Suppressor macrophage treated with lipopolysaccharide for 4 hours (primary cell): ENCODE results near the gene MAP6.
"Not testable (repeated sequence)": the region's sequence is repeated elsewhere in the genome, so short reads cannot be mapped to it uniquely, and the experiment has no call there.

Experiments
- DNase-seq: peaks from one replicate; pipeline ENCODE4 v3.0.0-alpha.2; 2020

MAP6 gene

GRCh38 chr11:75668451-75669297, at the start of gene MAP6:
Gene MAP6, minus strand, starts transcription at chr11:75669038. Its CDS starts 669 bp downstream, at chr11:75668369.
- no peak for DNase-seq

- DNase-seq: no peak
These were observed 49.0 kb upstream of the MAP6 start, which contains the start of gene MOGAT2 for GRCh38 chr11:75717608-75718418. Gene MOGAT2, plus strand, starts transcription at chr11:75717838. Its CDS starts 51 bp downstream, at chr11:75717889.

DNA sequence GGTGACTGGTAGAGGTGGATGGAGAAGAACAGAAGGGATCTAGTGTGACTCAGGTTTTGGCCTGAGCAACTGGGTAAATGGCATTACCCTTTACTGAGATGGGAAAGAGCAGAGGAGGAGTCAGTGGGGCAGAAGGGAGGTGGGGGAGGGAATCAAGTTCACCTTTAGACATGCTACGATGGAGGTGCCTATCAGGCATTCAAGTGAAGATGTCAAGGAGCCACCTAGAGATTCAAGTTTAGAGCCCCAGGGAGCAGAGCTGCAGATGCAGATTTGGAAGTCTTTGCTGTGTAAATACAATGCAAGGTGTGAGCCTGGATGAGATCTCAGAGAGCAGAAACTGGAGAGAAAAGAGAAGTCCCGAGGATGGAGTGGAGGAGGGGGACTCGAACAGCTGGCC, 47.8 kb upstream of the MAP6 start:
- no peak for DNase-seq

DNA sequence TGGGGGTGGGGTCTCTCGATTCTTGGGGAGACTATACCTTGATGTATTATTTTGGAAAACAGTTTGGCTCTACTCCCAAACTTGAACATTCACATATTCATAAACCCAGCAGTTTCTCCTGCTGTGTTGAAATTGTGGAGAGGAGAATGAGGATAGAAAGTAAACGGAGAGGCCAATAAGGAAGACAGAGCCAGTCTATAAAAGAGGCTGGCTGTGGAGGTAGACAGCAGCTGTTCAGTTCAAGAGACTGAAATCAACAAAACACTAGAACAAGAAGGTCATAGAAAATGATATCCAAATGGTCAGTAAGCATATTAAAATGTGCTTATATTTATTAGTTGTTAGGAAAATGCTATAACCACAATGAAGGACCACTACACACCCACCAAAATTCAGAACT, 46.9 kb upstream of the MAP6 start:
- DNase-seq: no peak

GRCh38 chr11:75714211-75714610, 45.4 kb upstream of the MAP6 start:
- DNase-seq: no peak

- peak; percentile 82 for DNase-seq
These were observed 37.5 kb upstream of the MAP6 start for GRCh38 chr11:75706260-75706729.

DNA sequence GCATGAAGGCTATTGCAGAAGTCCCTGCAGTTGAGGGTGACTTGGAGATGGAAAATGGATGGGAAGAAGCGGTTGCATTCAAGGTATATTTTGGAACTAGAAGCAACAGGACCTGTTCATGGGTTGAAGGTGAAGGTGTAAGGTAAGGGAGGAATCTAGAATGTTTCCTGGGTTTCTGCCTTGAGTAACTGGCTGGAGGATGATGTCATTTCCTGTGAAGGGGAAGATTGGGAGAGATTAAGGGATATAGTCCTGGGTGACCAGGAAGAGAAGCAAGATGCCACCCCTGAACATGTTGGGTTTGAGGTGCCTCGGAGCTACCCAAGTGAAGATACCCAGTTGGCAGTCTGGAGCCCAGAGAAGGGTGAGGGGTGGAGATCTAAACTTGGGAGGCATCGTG, 36.7 kb upstream of the MAP6 start:
- no peak for DNase-seq

DNA sequence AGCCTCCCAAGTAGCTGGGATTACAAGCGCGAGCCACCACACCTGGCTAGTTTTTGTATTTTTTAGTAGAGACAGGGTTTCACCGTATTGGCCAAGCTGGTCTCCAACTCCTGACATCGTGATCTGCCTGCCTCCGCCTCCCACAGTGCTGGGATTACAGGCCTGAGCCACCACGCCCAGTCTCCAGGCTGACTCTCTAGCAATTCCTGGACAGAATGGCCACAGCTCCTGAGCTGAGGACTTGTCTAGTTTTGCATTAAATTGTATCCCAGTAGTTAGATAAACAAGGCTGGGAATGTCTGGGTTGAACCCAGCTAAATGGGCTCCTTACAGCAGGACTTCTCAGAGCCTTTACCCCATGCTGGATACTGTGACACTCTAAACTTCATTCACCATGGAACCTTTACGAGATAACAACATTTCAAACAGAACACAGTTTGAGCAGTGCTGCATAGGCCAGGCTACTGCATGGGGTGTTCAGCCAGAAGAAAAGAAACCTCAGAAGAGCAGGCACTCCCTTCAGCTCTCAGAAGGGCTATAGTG, 34.9 kb upstream of the MAP6 start:
- DNase-seq: no peak

GRCh38 chr11:75700940-75701339, 32.1 kb upstream of the MAP6 start:
- no peak for DNase-seq

DNA sequence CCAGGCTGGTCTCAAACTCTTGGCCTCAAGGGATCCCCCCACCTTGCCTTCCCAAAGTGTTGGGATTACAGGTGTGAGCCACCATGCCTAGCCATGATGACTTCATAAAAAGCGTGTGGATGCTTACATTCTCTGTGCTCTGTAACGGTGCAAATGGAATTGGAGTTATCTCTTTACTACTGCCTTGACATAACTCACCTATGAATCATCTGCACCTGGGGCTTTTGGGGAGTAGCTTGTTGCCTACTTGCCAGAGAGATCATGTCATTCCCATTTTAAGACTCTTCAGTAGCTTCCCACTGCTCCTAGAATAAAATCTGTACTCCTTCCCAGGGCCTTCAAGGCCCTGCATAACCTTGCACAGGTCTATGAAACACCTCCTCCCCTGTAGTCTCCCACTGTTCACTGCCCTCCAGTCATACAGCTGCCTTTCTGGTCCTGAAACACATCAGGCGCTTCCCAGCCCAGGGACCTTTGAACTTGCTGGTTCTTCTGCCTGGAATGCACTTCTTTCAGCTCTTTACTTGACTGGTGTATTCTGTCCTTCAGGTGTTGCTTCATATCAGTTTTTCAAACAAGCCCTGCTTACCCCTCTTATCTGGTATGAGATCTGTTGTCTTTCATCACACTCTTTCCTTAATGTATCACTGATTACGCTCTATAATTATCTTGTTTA, 29.2 kb upstream of the MAP6 start:
- no peak for DNase-seq

- no peak for DNase-seq
These were observed 23.0 kb upstream of the MAP6 start for GRCh38 chr11:75691804-75692203.

- DNase-seq: peak; percentile 85
These were observed 21.2 kb upstream of the MAP6 start for GRCh38 chr11:75689863-75690609.

- DNase-seq: not testable (repeated sequence)
These were observed 15.0 kb upstream of the MAP6 start for GRCh38 chr11:75683856-75684255.

- DNase-seq: no peak
These were observed 10.7 kb upstream of the MAP6 start for GRCh38 chr11:75679566-75679965.

GRCh38 chr11:75678620-75679259, 9.9 kb upstream of the MAP6 start:
- DNase-seq: no peak

DNA sequence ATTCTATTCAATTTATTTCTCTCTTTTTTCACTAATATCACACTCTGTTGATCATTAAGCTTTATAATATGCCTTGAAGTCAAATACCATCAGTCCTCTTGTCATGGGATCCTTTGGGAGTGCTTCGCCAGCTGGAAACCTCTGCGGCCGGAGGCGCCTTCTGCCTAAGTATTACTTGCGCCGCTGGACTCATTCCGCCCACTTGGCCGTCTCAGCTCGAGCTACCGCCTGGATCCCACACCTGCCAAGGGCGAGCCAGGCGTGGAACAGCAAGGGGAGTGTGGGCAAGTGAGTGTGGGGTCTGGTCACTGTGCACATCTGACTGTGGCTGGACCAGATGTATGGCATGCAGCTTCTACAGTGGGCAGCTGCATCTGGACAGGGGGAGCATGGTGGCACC, 9.1 kb upstream of the MAP6 start:
- DNase-seq: no peak

DNA sequence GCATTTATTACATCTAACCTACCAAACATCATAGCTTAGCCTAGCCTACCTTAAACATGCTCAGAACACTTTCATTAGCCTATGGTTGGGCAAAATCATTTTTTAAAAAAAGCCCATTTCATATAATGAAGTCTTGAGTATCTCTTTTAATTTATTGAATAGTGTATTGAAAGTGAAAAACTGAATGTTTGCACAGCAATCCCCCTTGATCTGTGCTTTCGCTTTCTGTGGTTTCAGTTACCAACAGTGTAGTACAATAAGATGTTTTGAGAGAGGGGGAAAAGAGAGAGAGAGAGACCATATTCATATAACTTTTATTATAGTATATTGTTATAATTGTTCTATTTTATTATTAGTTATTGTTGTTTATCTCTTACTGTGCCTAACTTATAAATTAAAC, 8.4 kb upstream of the MAP6 start:
- no peak for DNase-seq

DNA sequence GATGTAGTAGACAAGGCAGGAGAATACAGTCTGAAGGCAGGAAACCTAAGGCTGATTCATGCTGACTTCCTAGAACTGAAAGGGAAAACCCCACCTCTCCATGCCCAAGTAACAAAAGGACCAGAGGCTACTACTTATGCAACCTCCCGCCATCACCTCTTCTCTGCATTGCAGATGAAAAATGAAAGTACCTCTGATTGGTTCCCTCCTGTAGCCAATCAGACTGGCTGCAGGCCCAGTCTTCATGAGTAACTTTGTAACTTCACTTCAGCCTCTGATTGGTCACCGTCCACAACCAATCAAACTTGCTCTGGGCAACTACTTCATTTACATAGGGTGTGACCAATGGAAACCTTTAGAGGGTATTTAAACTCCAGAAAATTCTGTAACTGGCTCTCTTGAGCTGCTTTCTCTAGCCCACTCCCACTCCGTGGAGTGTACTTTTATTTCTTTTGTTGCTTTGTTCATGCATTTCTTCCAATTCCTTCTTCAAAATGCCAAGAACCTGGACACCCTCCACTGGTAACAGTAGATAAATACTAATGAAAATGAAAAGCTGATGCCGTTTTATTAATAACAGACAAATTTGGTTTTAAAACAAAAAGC, 5.2 kb upstream of the MAP6 start:
- peak; percentile 83 for DNase-seq

DNA sequence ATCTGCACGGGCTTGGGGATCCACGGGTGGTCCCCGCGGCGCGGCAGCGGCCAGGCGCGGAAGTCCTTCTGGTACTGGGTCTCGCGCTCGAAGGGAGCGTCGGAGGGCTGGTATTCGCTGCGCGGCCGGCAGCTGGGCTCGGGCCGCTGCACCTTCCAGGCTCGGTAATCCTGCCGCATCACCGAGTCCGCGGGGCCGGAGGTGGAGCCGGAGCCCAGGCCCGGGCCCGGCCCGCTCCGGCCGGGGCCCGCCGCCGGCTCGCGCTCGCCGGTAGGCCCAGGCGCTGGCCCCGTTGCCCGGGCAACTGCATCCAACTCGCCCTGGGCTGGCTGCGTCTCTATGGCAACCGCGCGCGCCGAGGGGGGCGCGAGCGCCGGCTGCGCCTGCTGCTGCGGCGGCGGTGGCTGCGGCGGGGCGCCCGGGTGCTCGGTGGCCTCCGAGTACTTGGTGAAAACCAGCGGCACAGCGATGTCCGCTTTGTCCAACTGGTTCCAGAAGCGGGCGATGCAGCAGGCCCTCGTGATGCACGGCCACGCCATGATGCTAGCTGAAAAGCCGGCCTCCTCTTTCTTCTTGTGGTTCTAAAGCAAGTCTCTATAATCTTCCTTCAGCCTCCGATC, 897 bp downstream of the MAP6 start:
- DNase-seq: no peak

- DNase-seq: no peak
These were observed 1.5 kb downstream of the MAP6 start for GRCh38 chr11:75667255-75667830.
